CD4-positive, alpha-beta T cell (primary cell): ENCODE results near the gene CIRBP. TPM values are rescaled to one million over a fixed set of nuclear protein-coding genes. Genes with fewer than 3 reads are reported as not detected.

ENCODE experiments used
- ATAC-seq: fragments of 200-7000 bp; cut with Tn5 transposase; one replicate; pipeline ENCODE4 v1.10.0; 2022; ENCODE audit warnings: mild to moderate bottlenecking; ENCODE audit not compliant: poor library complexity
- CTCF ChIA-PET: fragments of 350-600 bp; sonication (Branson Sonifier 250); formaldehyde crosslinking; loops from one replicate; lab custom pipeline; 2021; ENCODE audit warnings: antibody characterized with exemption, inconsistent platforms; lab: Charles Lee
- POLR2A ChIA-PET: fragments of 350-600 bp; sonication (Branson Sonifier 250); formaldehyde crosslinking; loops from one replicate; lab custom pipeline; 2021; ENCODE audit warnings: antibody characterized with exemption, inconsistent platforms; lab: Charles Lee
- DNase-seq, 14 experiments: peaks; one replicate each; pipeline ENCODE4 v3.0.0-alpha.2; 2013 to 2020; ENCODE audit warnings: mixed read lengths in 2 of 14
- H3K27ac ChIP-seq, 2 donors: one replicate each; pipeline versions ENCODE4 v1.5.1 to v1.7.0; 2013; ENCODE audit warnings: low read length in 2 of 2, low read depth in 1 of 2, mild to moderate bottlenecking in 1 of 2
- H3K27me3 ChIP-seq, 2 experiments: 1 replicate in 1 of 2; 2 replicates in 1 of 2; pipeline versions ENCODE4 v1.6.1 to v1.7.0; 2013; ENCODE audit warnings: low read length in 2 of 2, control low read depth in 1 of 2, mild to moderate bottlenecking in 1 of 2, moderate library complexity in 1 of 2; ENCODE audit not compliant: insufficient read depth in 2 of 2, control insufficient read depth in 1 of 2
- H3K36me3 ChIP-seq: one replicate; pipeline ENCODE4 v1.6.1; 2013; ENCODE audit warnings: low read length, control low read depth; ENCODE audit not compliant: insufficient read depth
- H3K4me1 ChIP-seq: one replicate; pipeline ENCODE4 v1.6.1; 2013; ENCODE audit warnings: low read length, control low read depth; ENCODE audit not compliant: insufficient read depth
- H3K4me3 ChIP-seq: one replicate; pipeline ENCODE4 v1.5.1; 2013; ENCODE audit warnings: mild to moderate bottlenecking, low read length, moderate library complexity
- H3K9me3 ChIP-seq, 2 experiments: 1 replicate in 1 of 2; 2 replicates in 1 of 2; pipeline versions ENCODE4 v1.6.1 to v1.7.0; 2013; ENCODE audit warnings: low read length in 2 of 2, mild to moderate bottlenecking in 2 of 2, control low read depth in 1 of 2, moderate library complexity in 1 of 2; ENCODE audit not compliant: control insufficient read depth in 1 of 2, insufficient read depth in 1 of 2
- H3K27ac Mint-ChIP-seq: one replicate; pipeline ENCODE4 v1.8.0; 2020; ENCODE audit warnings: mixed read lengths
- H3K27me3 Mint-ChIP-seq: one replicate; pipeline ENCODE4 v1.8.0; 2021; ENCODE audit warnings: mixed read lengths
- H3K36me3 Mint-ChIP-seq: one replicate; pipeline ENCODE4 v1.8.0; 2021; ENCODE audit warnings: low read depth, mixed read lengths
- H3K4me1 Mint-ChIP-seq: one replicate; pipeline ENCODE4 v1.8.0; 2021; ENCODE audit warnings: low read depth, mixed read lengths
- H3K4me3 Mint-ChIP-seq: one replicate; pipeline ENCODE4 v1.8.0; 2020; ENCODE audit warnings: mild to moderate bottlenecking, mixed read lengths
- H3K9me3 Mint-ChIP-seq: one replicate; pipeline ENCODE4 v1.8.0; 2020; ENCODE audit warnings: mixed read lengths
- CTCF ChIP-seq: fragments of 200-600 bp; IDR thresholded peaks from one replicate; pipeline ENCODE4 v1.8.0; 2022; ENCODE audit warnings: antibody characterized with exemption, mild to moderate bottlenecking
- intact Hi-C, 2 experiments: fragments of 100-400 bp; cut with DNase I in 1 of 2; cut with micrococcal nuclease in 1 of 2; formaldehyde crosslinking; loops; one replicate each; pipeline versions ENCODE4 v1.15.1 to v1.9.0; 2023 to 2025; cut with DNase I, micrococcal nuclease
- total RNA-seq, 174 experiments: library from RNA in 2 of 174; stranded (reverse) in 2 of 174; gene quantifications; one replicate each; pipeline ENCODE4 v1.2.3 and lab custom pipeline; 2021 to 2026

The CIRBP gene
- total RNA-seq, 2 experiments from 2014 or later = 614 to 628 TPM

- H3K36me3 Mint-ChIP-seq = no peaks in the 10 kb centered on the region
- peaks cover 49% of the 10 kb centered on the region for H3K27me3 Mint-ChIP-seq
- no peak overlapping the region for H3K4me3 Mint-ChIP-seq
- no peak for DNase-seq
- H3K27ac Mint-ChIP-seq = no peak overlapping the region
- Histone ChIP-seq H3K4me1 (peaks cover 11% of the 10 kb centered on the region), H3K27me3 (peaks cover 42 to 46% of the 10 kb centered on the region in 2 experiments), H3K4me3 (no peak overlapping the region), H3K27ac (no peak overlapping the region), H3K9me3 (peaks cover 0 to 30% of the 10 kb centered on the region in 2 experiments), H3K36me3 (no peaks in the 10 kb centered on the region)
- intact Hi-C loops = no loop called here
- H3K4me1 Mint-ChIP-seq = no peaks in the 10 kb centered on the region
- TF ChIP-seq CTCF = no peak
- H3K9me3 Mint-ChIP-seq = no peaks in the 10 kb centered on the region
- CTCF ChIA-PET = no interaction called here
- ATAC-seq = no peak
- POLR2A ChIA-PET = no interaction called here
These were observed 52.4 kb downstream of the CIRBP start for GRCh38 chr19:1321539-1321938.

DNA sequence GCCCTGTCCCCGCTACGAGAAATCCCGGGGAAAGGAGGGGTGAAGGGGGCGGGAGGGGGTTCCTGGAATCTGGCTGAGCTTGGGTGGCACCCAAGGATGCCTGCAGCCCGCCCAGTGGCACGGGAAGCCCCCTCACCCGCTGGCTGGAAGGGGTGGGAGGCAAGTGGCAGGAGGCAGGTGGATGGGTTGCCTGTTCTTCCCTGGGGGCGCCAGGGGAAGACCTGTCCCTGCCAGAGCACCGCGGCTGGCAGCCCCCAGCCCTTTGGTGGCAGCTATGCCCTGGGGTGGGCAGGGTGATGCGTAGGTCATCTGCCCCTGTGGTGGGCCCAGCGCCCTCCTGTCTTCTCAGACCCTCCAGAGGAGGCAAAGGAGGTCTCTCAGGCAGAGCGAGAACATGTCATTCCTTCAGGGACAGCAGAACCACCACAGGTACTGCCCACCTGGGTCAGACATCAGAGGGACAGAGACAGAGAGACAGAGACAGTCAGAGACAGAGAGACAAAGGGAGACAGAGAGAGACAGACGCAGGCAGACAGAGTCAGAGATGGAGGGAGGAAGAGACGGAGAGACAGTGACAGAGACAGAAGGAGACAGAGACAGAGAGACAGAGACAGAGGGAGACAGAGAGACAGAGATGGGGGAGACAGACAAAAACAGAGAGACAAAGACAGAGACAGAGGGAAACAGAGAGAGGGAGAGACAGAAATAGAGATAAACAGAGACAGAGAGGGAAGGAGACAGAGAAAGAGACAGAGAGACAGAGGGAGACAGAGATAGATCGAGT, 53.3 kb downstream of the CIRBP start:
- H3K9me3 ChIP-seq = peaks cover 0 to 23% of the 10 kb centered on the region in 2 experiments
- ChIA-PET CTCF (interaction anchor here (1.2 kb wide), 1 partner anchor 50 kb away, joined by 3 read pairs; no protein-coding TSS in a partner anchor), POLR2A (no interaction called here)
- DNase-seq = no peak
- no peak overlapping the region for H3K27ac Mint-ChIP-seq
- no peak for TF ChIP-seq CTCF
- no peaks in the 10 kb centered on the region for H3K36me3 Mint-ChIP-seq
- no peak for ATAC-seq
- peaks cover 11% of the 10 kb centered on the region for H3K4me1 ChIP-seq
- H3K27me3 ChIP-seq = peaks cover 34 to 39% of the 10 kb centered on the region in 2 experiments
- intact Hi-C loops = no loop called here
- no peak overlapping the region for H3K4me3 ChIP-seq
- H3K27ac ChIP-seq = no peak overlapping the region
- H3K4me3 Mint-ChIP-seq = no peak overlapping the region
- peaks cover 45% of the 10 kb centered on the region for H3K27me3 Mint-ChIP-seq
- no peaks in the 10 kb centered on the region for H3K4me1 Mint-ChIP-seq
- H3K36me3 ChIP-seq = no peaks in the 10 kb centered on the region
- no peaks in the 10 kb centered on the region for H3K9me3 Mint-ChIP-seq

GRCh38 chr19:1324249-1324805, 55.2 kb downstream of the CIRBP start:
- peaks cover 0 to 23% of the 10 kb centered on the region in 2 experiments for H3K9me3 ChIP-seq
- ChIA-PET POLR2A (interaction anchor here (0.7 kb wide), 1 partner anchor 26 kb away, joined by 3 read pairs; no protein-coding TSS in a partner anchor), CTCF (no interaction called here)
- ATAC-seq (no peak), DNase-seq (no peak)
- Mint-ChIP-seq H3K4me3 (no peak overlapping the region), H3K27ac (no peak overlapping the region), H3K4me1 (no peaks in the 10 kb centered on the region), H3K36me3 (no peaks in the 10 kb centered on the region), H3K27me3 (peaks cover 33% of the 10 kb centered on the region), H3K9me3 (no peaks in the 10 kb centered on the region)
- no peak overlapping the region for H3K4me3 ChIP-seq
- intact Hi-C loops = no loop called here
- no peak overlapping the region for H3K27ac ChIP-seq
- H3K4me1 ChIP-seq = peaks cover 11% of the 10 kb centered on the region
- TF ChIP-seq CTCF = no peak
- H3K36me3 ChIP-seq = no peaks in the 10 kb centered on the region
- H3K27me3 ChIP-seq = peaks cover 24 to 30% of the 10 kb centered on the region in 2 experiments

Other genes with a start within 250 kb of the CIRBP start
- gene TMEM259, start 248.2 kb upstream of the CIRBP start, total RNA-seq = 100 to 1,000 TPM; 388 to 390 TPM
- not detected for gene RNU6-2, start 247.8 kb upstream of the CIRBP start, total RNA-seq
- 100 to 1,000 TPM; 307 to 318 TPM for gene CNN2, start 242.7 kb upstream of the CIRBP start, total RNA-seq
- 100 to 1,000 TPM; 114 to 118 TPM for gene ABCA7, start 229.2 kb upstream of the CIRBP start, total RNA-seq
- gene ARHGAP45, start 202.2 kb upstream of the CIRBP start, total RNA-seq = 100 to 1,000 TPM; 861 to 878 TPM
- gene POLR2E, start 174.0 kb upstream of the CIRBP start, total RNA-seq = 10 to 100 TPM; 45.8 to 49.0 TPM
- gene GPX4, start 165.3 kb upstream of the CIRBP start, total RNA-seq = 100 to 1,000 TPM; 174 to 175 TPM
- gene SBNO2, start 95.1 kb upstream of the CIRBP start, total RNA-seq = 100 to 1,000 TPM; 126 to 137 TPM
- gene STK11, start 63.6 kb upstream of the CIRBP start, total RNA-seq = 10 to 100 TPM; 49.7 to 53.0 TPM
- gene CBARP, start 31.3 kb upstream of the CIRBP start, total RNA-seq = under 1 TPM in 1 of 2 experiments, not detected in 1; 0.22 TPM
- 10 to 100 TPM; 77.6 to 92.6 TPM for gene ATP5F1D, start 27.6 kb upstream of the CIRBP start, total RNA-seq
- gene MIDN, start 20.7 kb upstream of the CIRBP start, total RNA-seq = 100 to 1,000 TPM; 214 to 228 TPM
- gene FAM174C, start 6.2 kb downstream of the CIRBP start, total RNA-seq = 10 to 100 TPM; 32.0 to 38.3 TPM
- gene EFNA2, start 16.5 kb downstream of the CIRBP start, total RNA-seq = not detected
- 10 to 100 TPM; 40.0 to 42.6 TPM for gene NDUFS7, start 114.6 kb downstream of the CIRBP start, total RNA-seq
- 10 to 100 TPM; 11.0 to 13.0 TPM for gene GAMT, start 132.2 kb downstream of the CIRBP start, total RNA-seq
- 100 to 1,000 TPM; 128 to 133 TPM for gene DAZAP1, start 138.3 kb downstream of the CIRBP start, total RNA-seq
- gene RPS15, start 169.1 kb downstream of the CIRBP start, total RNA-seq = 1,000 to 10,000 TPM; 2,193 to 2,200 TPM
- under 1 TPM; 0.20 to 0.30 TPM for gene APC2, start 180.8 kb downstream of the CIRBP start, total RNA-seq
- gene C19orf25, start 209.9 kb downstream of the CIRBP start, total RNA-seq = 10 to 100 TPM; 14.9 to 15.8 TPM
- gene PCSK4, start 221.0 kb downstream of the CIRBP start, total RNA-seq = 1 to 10 TPM; 4.2 to 5.2 TPM
- 1 to 10 TPM; 2.2 to 2.8 TPM for gene REEP6, start 221.8 kb downstream of the CIRBP start, total RNA-seq
- 1 to 10 TPM; 4.3 to 5.7 TPM for gene ADAMTSL5, start 243.7 kb downstream of the CIRBP start, total RNA-seq